Mesendoderm (in vitro differentiated cells): ENCODE measurements around the gene TXLNG.

Source experiments
- DNase-seq: peaks from one replicate; pipeline ENCODE4 v3.0.0; 2013
- H2AK5ac ChIP-seq: 2 replicates; pipeline ENCODE4 v1.6.1; 2013; ENCODE audit warnings: low read length, inconsistent platforms
- H2BK120ac ChIP-seq: 2 replicates; pipeline ENCODE4 v1.6.1; 2013; ENCODE audit warnings: low read depth, mild to moderate bottlenecking, low read length, moderate library complexity, mixed read lengths
- H2BK15ac ChIP-seq: replicated peaks from 2 replicates; pipeline ENCODE4 v1.6.1; 2013; ENCODE audit warnings: low read depth, mild to moderate bottlenecking, moderate library complexity
- H2BK5ac ChIP-seq: 2 replicates; pipeline ENCODE4 v1.6.1; 2013; ENCODE audit warnings: low read length, inconsistent platforms
- H3K18ac ChIP-seq: 2 replicates; pipeline ENCODE4 v1.6.1; 2013; ENCODE audit warnings: mild to moderate bottlenecking, low read length, mixed read lengths
- H3K23ac ChIP-seq: one replicate; pipeline ENCODE4 v1.6.1; 2013; ENCODE audit warnings: low read length
- H3K27ac ChIP-seq: 2 replicates; pipeline ENCODE4 v1.5.1; 2013; ENCODE audit warnings: low read depth, mild to moderate bottlenecking, inconsistent platforms, low read length, moderate library complexity
- H3K27me3 ChIP-seq: 2 replicates; pipeline ENCODE4 v1.6.1; 2013; ENCODE audit warnings: low read length, control low read depth, mild to moderate bottlenecking, inconsistent platforms; ENCODE audit not compliant: insufficient read depth, poor library complexity
- H3K36me3 ChIP-seq: 2 replicates; pipeline ENCODE4 v1.6.1; 2013; ENCODE audit warnings: low read length, inconsistent platforms; ENCODE audit not compliant: control insufficient read depth, insufficient read depth
- H3K4ac ChIP-seq: one replicate; pipeline ENCODE4 v1.6.1; 2013; ENCODE audit warnings: low read depth, mild to moderate bottlenecking, low read length, moderate library complexity
- H3K4me1 ChIP-seq: 2 replicates; pipeline ENCODE4 v1.6.1; 2013; ENCODE audit warnings: low read depth, low read length, inconsistent platforms; ENCODE audit not compliant: control insufficient read depth
- H3K4me2 ChIP-seq: 2 replicates; pipeline ENCODE4 v1.6.1; 2013; ENCODE audit warnings: low read length
- H3K4me3 ChIP-seq: 2 replicates; pipeline ENCODE4 v1.5.1; 2013; ENCODE audit warnings: mild to moderate bottlenecking, low read length
- H3K56ac ChIP-seq: one replicate; pipeline ENCODE4 v1.6.1; 2013; ENCODE audit warnings: low read length
- H3K79me1 ChIP-seq: 2 replicates; pipeline ENCODE4 v1.6.1; 2013; ENCODE audit warnings: low read length, inconsistent platforms
- H3K79me2 ChIP-seq: 2 replicates; pipeline ENCODE4 v1.6.1; 2013; ENCODE audit warnings: mild to moderate bottlenecking, low read length; ENCODE audit not compliant: control insufficient read depth, insufficient read depth
- H3K9ac ChIP-seq: 2 replicates; pipeline ENCODE4 v1.6.1; 2013; ENCODE audit warnings: low read length, inconsistent platforms
- H4K5ac ChIP-seq: one replicate; pipeline ENCODE4 v1.6.1; 2013; ENCODE audit warnings: low read length
- H4K8ac ChIP-seq: one replicate; pipeline ENCODE4 v1.6.1; 2013; ENCODE audit warnings: low read depth, mild to moderate bottlenecking, control low read depth, low read length, moderate library complexity
- WGBS: extraction: QIAGEN DNeasy Blood & Tissue Kit; methylation state at CpG from one replicate; pipeline ENCODE4 v1.1.7; 2013; ENCODE audit warnings: low lambda C conversion rate, missing lambda C conversion rate; ENCODE audit not compliant: insufficient coverage; ENCODE audit errors: extremely low coverage; 5-methylcytosine and 5-hydroxymethylcytosine counted together

TXLNG gene

GRCh38 chrX:16832301-16832700 lies 46.0 kb downstream of the TXLNG start:
- DNase-seq, result peak; percentile 10
- no peak overlapping the region for H3K18ac ChIP-seq
- H2BK120ac ChIP-seq, result no peak overlapping the region
- H2BK15ac ChIP-seq, result no peak overlapping the region
- H3K36me3 ChIP-seq, result no peaks in the 10 kb centered on the region
- H3K4ac ChIP-seq, result no peak overlapping the region
- no peaks in the 10 kb centered on the region for H3K27me3 ChIP-seq
- H3K79me2 ChIP-seq, result no peaks in the 10 kb centered on the region
- no peak overlapping the region for H3K4me3 ChIP-seq
- no peak overlapping the region for H4K8ac ChIP-seq
- no peak overlapping the region for H3K9ac ChIP-seq
- no peak overlapping the region for H3K4me2 ChIP-seq
- H3K23ac ChIP-seq, result no peak overlapping the region
- H2AK5ac ChIP-seq, result no peak overlapping the region
- H3K79me1 ChIP-seq, result no peaks in the 10 kb centered on the region
- no peak overlapping the region for H2BK5ac ChIP-seq
- no peaks in the 10 kb centered on the region for H3K4me1 ChIP-seq
- no CpG with 5 or more reads among the region's 5 CpGs for WGBS
- H3K27ac ChIP-seq, result no peak overlapping the region
- H3K56ac ChIP-seq, result no peak overlapping the region
- no peak overlapping the region for H4K5ac ChIP-seq

- Histone ChIP-seq H3K4me3 (no peak overlapping the region), H3K56ac (no peak overlapping the region), H2BK120ac (no peak overlapping the region), H4K5ac (no peak overlapping the region), H3K4me1 (no peaks in the 10 kb centered on the region), H3K4ac (no peak overlapping the region), H3K4me2 (no peak overlapping the region), H3K27ac (no peak overlapping the region), H3K27me3 (no peaks in the 10 kb centered on the region), H3K79me2 (no peaks in the 10 kb centered on the region), H3K18ac (no peak overlapping the region), H2BK15ac (no peak overlapping the region), H2AK5ac (no peak overlapping the region), H4K8ac (no peak overlapping the region), H3K9ac (no peak overlapping the region), H3K36me3 (no peaks in the 10 kb centered on the region), H3K23ac (no peak overlapping the region), H2BK5ac (no peak overlapping the region), H3K79me1 (no peaks in the 10 kb centered on the region)
- peak; percentile 18 for DNase-seq
- WGBS, result no CpG with 5 or more reads among the region's 6 CpGs
Measured at GRCh38 chrX:16834806-16835205, 48.5 kb downstream of the TXLNG start.

GRCh38 chrX:16836371-16836770 lies 50.1 kb downstream of the TXLNG start:
- Histone ChIP-seq H3K18ac (no peak overlapping the region), H2AK5ac (no peak overlapping the region), H3K4me1 (no peaks in the 10 kb centered on the region), H3K4me2 (no peak overlapping the region), H3K79me2 (no peaks in the 10 kb centered on the region), H3K27ac (no peak overlapping the region), H3K4me3 (no peak overlapping the region), H3K9ac (no peak overlapping the region), H3K23ac (no peak overlapping the region), H2BK15ac (no peak overlapping the region), H2BK120ac (no peak overlapping the region), H3K27me3 (no peaks in the 10 kb centered on the region), H4K8ac (no peak overlapping the region), H3K56ac (no peak overlapping the region), H3K79me1 (no peaks in the 10 kb centered on the region), H2BK5ac (no peak overlapping the region), H4K5ac (no peak overlapping the region), H3K36me3 (no peaks in the 10 kb centered on the region), H3K4ac (no peak overlapping the region)
- peak; percentile 63 for DNase-seq
- WGBS, result no CpG with 5 or more reads among the region's 9 CpGs

GRCh38 chrX:16838202-16839066 lies 52.2 kb downstream of the TXLNG start:
- H3K23ac ChIP-seq, result no peak overlapping the region
- no peaks in the 10 kb centered on the region for H3K27me3 ChIP-seq
- H3K18ac ChIP-seq, result no peak overlapping the region
- H3K56ac ChIP-seq, result no peak overlapping the region
- no peak overlapping the region for H3K4ac ChIP-seq
- H3K9ac ChIP-seq, result no peak overlapping the region
- H3K36me3 ChIP-seq, result no peaks in the 10 kb centered on the region
- no peaks in the 10 kb centered on the region for H3K4me1 ChIP-seq
- DNase-seq, result peak; percentile 7
- no CpG with 5 or more reads among the region's 11 CpGs for WGBS
- no peak overlapping the region for H3K4me3 ChIP-seq
- no peaks in the 10 kb centered on the region for H3K79me1 ChIP-seq
- no peak overlapping the region for H3K4me2 ChIP-seq
- no peak overlapping the region for H4K8ac ChIP-seq
- no peak overlapping the region for H4K5ac ChIP-seq
- no peak overlapping the region for H2BK120ac ChIP-seq
- no peak overlapping the region for H2AK5ac ChIP-seq
- no peak overlapping the region for H2BK5ac ChIP-seq
- H3K27ac ChIP-seq, result no peak overlapping the region
- no peak overlapping the region for H2BK15ac ChIP-seq
- no peaks in the 10 kb centered on the region for H3K79me2 ChIP-seq

- Histone ChIP-seq H3K27ac (no peak overlapping the region), H3K4ac (no peak overlapping the region), H4K8ac (no peak overlapping the region), H3K36me3 (no peaks in the 10 kb centered on the region), H2AK5ac (no peak overlapping the region), H3K79me1 (no peaks in the 10 kb centered on the region), H3K23ac (no peak overlapping the region), H2BK5ac (no peak overlapping the region), H3K56ac (no peak overlapping the region), H3K9ac (no peak overlapping the region), H2BK120ac (no peak overlapping the region), H4K5ac (no peak overlapping the region), H3K18ac (no peak overlapping the region), H3K79me2 (no peaks in the 10 kb centered on the region), H3K27me3 (no peaks in the 10 kb centered on the region), H2BK15ac (no peak overlapping the region), H3K4me2 (no peak overlapping the region), H3K4me1 (no peaks in the 10 kb centered on the region), H3K4me3 (no peak overlapping the region)
- DNase-seq, result peak; percentile 14
- no CpG with 5 or more reads among the region's 5 CpGs for WGBS
Measured at GRCh38 chrX:16839219-16839851, 53.1 kb downstream of the TXLNG start.
